ENCODE results near the gene UBXN11. TPM values are rescaled to one million over a fixed set of nuclear protein-coding genes. Genes with fewer than 3 reads are reported as not detected.
"Not testable (repeated sequence)": the region's sequence is repeated elsewhere in the genome, so short reads cannot be mapped to it uniquely, and the experiment has no call there.

Gene UBXN11
- polyA plus RNA-seq, 1 of the 3 experiments (the other 2 are of a cell fraction): 30.6 TPM

GRCh38 chr1:26335774-26336476 is 29.5 kb upstream of the UBXN11 start:
- TF ChIP-seq CTCF (IDR thresholded peaks at IDR 0.05) (no peak), REST (IDR thresholded peaks at IDR 0.05; ENCODE audit: low read depth, low read length) (no peak)
- Histone ChIP-seq H3K4me1 (ENCODE audit: control insufficient read depth in 1 of 2, insufficient read depth in 2 of 2, low read depth in 1 of 2, low read length in 1 of 2) (no peaks in the 10 kb centered on the region; a peak in 1 of 4 replicates), H3K9ac (peak overlapping the region; percentile 30; the same call in 1 of the 2 replicates), H3K79me2 (ENCODE audit: insufficient read depth) (no peaks in the 10 kb centered on the region), H3K4me3 (ENCODE audit: low read depth in 2 of 2, low read length in 1 of 2) (peak overlapping the region; percentile 61 to 65), H3K9me3 (no peaks in the 10 kb centered on the region), H3F3A (replicated peaks; ENCODE audit: insufficient read depth) (no peaks in the 10 kb centered on the region), H2AFZ (ENCODE audit: low read depth) (peak overlapping the region; percentile 91), H3K36me3 (replicated peaks in 1 of 2; ENCODE audit: control insufficient read depth in 1 of 2, insufficient read depth in 2 of 2, low read length in 1 of 2) (no peaks in the 10 kb centered on the region), H4K20me1 (ENCODE audit: insufficient read depth) (no peaks in the 10 kb centered on the region), H3K9me2 (no peaks in the 10 kb centered on the region), H3K4me2 (peak overlapping the region; percentile 81), H3K27ac (ENCODE audit: low read depth in 2 of 2, low read length in 1 of 2) (no peak overlapping the region), H3K27me3 (ENCODE audit: insufficient read depth) (no peaks in the 10 kb centered on the region)
- ChIA-PET CTCF (interaction anchor here (0.6 to 3.2 kb wide), 8 partner anchors 14 to 160 kb away, joined by 3 to 27 read pairs (median 4); no protein-coding TSS in a partner anchor), POLR2A (no interaction called here)
- WGBS (ENCODE audit: low lambda C conversion rate): 6% methylated on average over 40 of the region's 41 CpGs
- DNase-seq: no peak

- H3K36me3 ChIP-seq (replicated peaks in 1 of 2; ENCODE audit: control insufficient read depth in 1 of 2, insufficient read depth in 2 of 2, low read length in 1 of 2); POLR2A ChIA-PET; H3K27ac ChIP-seq (ENCODE audit: low read depth in 2 of 2, low read length in 1 of 2); H3K27me3 ChIP-seq (ENCODE audit: insufficient read depth); H3F3A ChIP-seq (replicated peaks; ENCODE audit: insufficient read depth); H2AFZ ChIP-seq (ENCODE audit: low read depth); H3K4me3 ChIP-seq (ENCODE audit: low read depth in 2 of 2, low read length in 1 of 2); DNase-seq; H3K79me2 ChIP-seq (ENCODE audit: insufficient read depth); H3K9ac ChIP-seq; H3K4me1 ChIP-seq (ENCODE audit: control insufficient read depth in 1 of 2, insufficient read depth in 2 of 2, low read depth in 1 of 2, low read length in 1 of 2); H3K9me3 ChIP-seq; H3K4me2 ChIP-seq; H4K20me1 ChIP-seq (ENCODE audit: insufficient read depth); H3K9me2 ChIP-seq: not testable (repeated sequence)
- CTCF ChIA-PET: interaction anchor here (1.5 to 3.2 kb wide), 3 partner anchors 12 to 84 kb away, joined by 3 to 27 read pairs (median 4); no protein-coding TSS in a partner anchor
- WGBS (ENCODE audit: low lambda C conversion rate): 92% methylated on average over 8 of the region's 8 CpGs
Measured at GRCh38 chr1:26333312-26333711, 26.9 kb upstream of the UBXN11 start.

- Histone ChIP-seq H2AFZ (ENCODE audit: low read depth) (no peak overlapping the region), H3K9me3 (no peaks in the 10 kb centered on the region), H3K4me3 (ENCODE audit: low read depth in 2 of 2, low read length in 1 of 2) (no peak overlapping the region), H4K20me1 (ENCODE audit: insufficient read depth) (no peaks in the 10 kb centered on the region), H3K79me2 (ENCODE audit: insufficient read depth) (no peaks in the 10 kb centered on the region), H3K4me1 (ENCODE audit: control insufficient read depth in 1 of 2, insufficient read depth in 2 of 2, low read depth in 1 of 2, low read length in 1 of 2) (no peaks in the 10 kb centered on the region), H3K9me2 (no peaks in the 10 kb centered on the region), H3F3A (replicated peaks; ENCODE audit: insufficient read depth) (no peaks in the 10 kb centered on the region), H3K27ac (ENCODE audit: low read depth in 2 of 2, low read length in 1 of 2) (no peak overlapping the region), H3K9ac (no peak overlapping the region), H3K27me3 (ENCODE audit: insufficient read depth) (no peaks in the 10 kb centered on the region), H3K4me2 (no peak overlapping the region), H3K36me3 (replicated peaks in 1 of 2; ENCODE audit: control insufficient read depth in 1 of 2, insufficient read depth in 2 of 2, low read length in 1 of 2) (no peaks in the 10 kb centered on the region)
- WGBS (ENCODE audit: low lambda C conversion rate): 92% methylated on average over 5 of the region's 5 CpGs
- POLR2A ChIA-PET: interaction anchor here (0.7 kb wide), 1 partner anchor 51 kb away, joined by 3 read pairs; the partner anchor contains the start of gene SH3BGRL3
- TF ChIP-seq MXI1 (IDR thresholded peaks at IDR 0.05; ENCODE audit: low read depth, low read length) (no peak), CTCF (IDR thresholded peaks at IDR 0.05) (no peak)
- CTCF ChIA-PET: interaction anchor here (0.7 to 4.2 kb wide), 6 partner anchors 9 to 161 kb away, joined by 3 to 38 read pairs (median 3); partner anchors contain the start of gene ZNF593
- DNase-seq: no peak
Measured at GRCh38 chr1:26330276-26330675, 23.8 kb upstream of the UBXN11 start.

- WGBS (ENCODE audit: low lambda C conversion rate): 78% methylated on average over 4 of the region's 4 CpGs
- H3K9me2 ChIP-seq; H3K9ac ChIP-seq; H3K27me3 ChIP-seq (ENCODE audit: insufficient read depth); H3K4me3 ChIP-seq (ENCODE audit: low read depth in 2 of 2, low read length in 1 of 2); H3K36me3 ChIP-seq (replicated peaks in 1 of 2; ENCODE audit: control insufficient read depth in 1 of 2, insufficient read depth in 2 of 2, low read length in 1 of 2); H3K9me3 ChIP-seq; H3K4me2 ChIP-seq; H4K20me1 ChIP-seq (ENCODE audit: insufficient read depth); H3F3A ChIP-seq (replicated peaks; ENCODE audit: insufficient read depth); H2AFZ ChIP-seq (ENCODE audit: low read depth); H3K79me2 ChIP-seq (ENCODE audit: insufficient read depth); H3K4me1 ChIP-seq (ENCODE audit: control insufficient read depth in 1 of 2, insufficient read depth in 2 of 2, low read depth in 1 of 2, low read length in 1 of 2); DNase-seq; POLR2A ChIA-PET; H3K27ac ChIP-seq (ENCODE audit: low read depth in 2 of 2, low read length in 1 of 2): not testable (repeated sequence)
- CTCF ChIA-PET: interaction anchor here (1.2 to 4.2 kb wide), 5 partner anchors 8 to 160 kb away, joined by 3 to 38 read pairs (median 4); partner anchors contain the start of gene ZNF593
Measured at GRCh38 chr1:26329380-26329779, 22.9 kb upstream of the UBXN11 start.
